GM18858 (cell line): ENCODE data around the gene KMT2C.

Source experiments
- ATAC-seq: cut with Tn5 transposase; IDR thresholded peaks from one replicate; pipeline ENCODE4 v1.9.1; 2021; ENCODE audit not compliant: unreplicated experiment

The KMT2C gene

DNA sequence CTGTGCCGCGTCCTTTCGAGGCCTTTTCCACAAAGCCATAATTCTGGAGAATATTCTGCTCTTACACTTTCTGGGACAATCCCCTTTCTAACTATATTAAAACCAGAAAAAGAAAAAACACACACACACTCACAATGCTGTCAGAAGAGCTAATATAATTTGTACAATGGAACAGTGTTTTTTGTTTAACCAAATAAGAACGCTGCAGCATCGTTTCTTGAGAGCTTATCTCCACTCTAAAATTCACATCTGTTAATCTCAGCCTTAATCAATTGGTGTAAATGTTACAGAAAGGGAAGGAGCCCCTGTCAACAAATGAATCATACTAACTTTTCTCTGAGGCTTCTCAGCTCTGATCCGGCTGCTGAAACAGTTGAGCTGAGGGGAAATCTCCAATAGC, 286.4 kb downstream of the KMT2C start:
- no peak for ATAC-seq

DNA sequence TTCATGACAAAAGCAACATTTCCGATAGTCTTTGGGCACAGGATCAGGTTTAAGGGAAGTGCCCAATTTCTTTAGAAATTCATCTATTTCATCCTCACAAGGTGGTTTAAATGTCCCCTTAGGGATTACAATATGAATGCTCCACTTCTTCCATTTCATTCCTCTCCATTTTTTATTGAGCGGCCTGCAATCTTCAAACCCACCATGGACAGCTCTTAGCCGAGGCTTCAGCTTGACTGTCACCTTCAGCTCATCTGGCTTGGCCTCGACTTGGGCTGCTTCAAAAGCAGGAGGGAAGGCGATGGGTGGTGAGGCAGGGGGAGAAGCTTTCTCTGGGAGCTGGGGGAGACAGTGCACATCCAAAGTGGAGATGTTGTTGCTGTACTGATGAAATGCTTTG, 287.1 kb downstream of the KMT2C start:
- no peak for ATAC-seq

DNA sequence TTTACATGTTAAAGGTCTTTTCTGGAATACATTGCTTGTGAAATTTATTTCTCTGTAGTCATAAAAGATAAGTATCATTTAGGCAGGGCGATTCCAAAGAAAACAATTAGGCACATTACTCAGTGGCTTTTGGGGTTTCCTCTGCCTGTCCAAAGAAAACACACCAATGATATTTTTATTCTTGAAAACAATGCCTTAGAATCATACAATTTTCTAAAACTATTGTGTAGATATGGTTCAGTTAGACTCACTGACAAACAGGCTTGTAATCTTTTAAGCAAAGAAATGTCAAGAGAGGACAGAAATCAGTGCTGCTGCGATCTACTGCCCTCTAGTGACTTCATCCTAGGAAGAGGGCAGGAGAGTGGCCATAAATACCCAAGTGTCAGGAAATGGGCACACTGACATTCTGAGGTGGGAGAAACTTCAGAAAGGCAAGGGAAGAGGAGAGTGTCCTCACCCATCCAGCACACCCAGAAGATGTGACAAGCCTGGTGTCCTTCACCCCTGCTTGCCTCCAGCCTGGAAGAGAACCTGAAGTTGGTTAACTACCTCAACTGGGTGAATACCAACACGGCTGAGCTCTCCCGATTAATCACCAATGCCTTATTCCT, 289.8 kb downstream of the KMT2C start:
- no peak for ATAC-seq

DNA sequence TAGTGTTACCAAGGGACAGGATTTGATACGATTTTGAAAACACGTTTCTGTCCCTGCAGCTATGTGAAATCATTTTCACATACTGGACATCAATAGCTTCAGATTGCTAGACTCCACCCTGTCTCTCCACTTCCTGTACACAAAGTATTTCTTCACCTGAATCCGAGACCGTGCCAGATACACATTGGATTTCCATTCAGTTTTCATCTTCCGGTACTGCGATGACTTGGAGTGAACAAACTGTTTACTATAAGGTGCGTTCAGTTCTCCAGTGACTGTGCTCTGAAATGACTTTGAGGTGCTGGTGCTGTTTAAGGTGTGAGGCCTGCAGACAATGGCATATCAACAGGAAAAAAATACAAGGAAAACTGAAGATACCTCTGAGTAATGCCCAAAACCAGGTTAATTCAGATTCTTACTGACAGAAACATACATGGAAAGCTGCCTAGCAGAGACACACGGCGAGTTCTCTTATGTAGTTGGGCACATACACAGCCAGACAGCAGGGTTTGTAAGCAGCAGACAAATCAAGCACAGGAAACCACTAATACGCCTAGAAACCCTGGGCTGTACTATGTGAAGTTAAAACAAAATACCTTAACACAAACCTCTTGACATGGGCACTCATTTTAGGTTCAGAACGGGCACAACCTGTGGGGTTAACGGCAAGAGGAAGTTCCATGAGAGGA, 291.1 kb downstream of the KMT2C start:
- no peak for ATAC-seq

DNA sequence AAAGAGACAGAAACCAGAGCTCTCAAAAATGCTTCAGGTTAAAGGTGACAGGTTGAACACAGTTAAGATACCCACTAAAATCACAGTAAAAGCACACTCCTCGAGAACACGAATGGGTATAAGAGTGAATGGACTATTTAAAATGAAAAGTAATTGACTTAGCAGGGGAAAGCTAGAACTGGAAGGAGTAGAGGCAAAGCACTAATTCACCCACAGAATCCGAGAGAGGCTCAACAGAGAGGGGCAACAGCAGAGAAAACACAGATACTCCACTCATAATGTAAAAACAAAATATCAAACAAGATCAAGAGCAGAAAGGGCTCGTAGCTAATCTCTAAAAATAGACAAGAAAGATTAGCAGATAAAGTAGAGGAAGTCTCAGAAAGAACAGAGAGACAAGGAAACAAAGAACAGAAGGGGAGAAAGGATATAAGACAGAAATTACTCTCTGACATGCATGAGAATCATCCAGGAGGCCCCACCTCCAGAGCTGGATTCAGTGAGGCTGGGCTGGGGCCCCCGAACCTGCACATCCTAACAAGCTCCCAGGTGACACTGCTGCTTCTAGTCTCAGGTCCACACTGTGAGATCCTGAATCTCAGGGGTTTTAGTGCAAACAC, 292.7 kb downstream of the KMT2C start:
- ATAC-seq: no peak

DNA sequence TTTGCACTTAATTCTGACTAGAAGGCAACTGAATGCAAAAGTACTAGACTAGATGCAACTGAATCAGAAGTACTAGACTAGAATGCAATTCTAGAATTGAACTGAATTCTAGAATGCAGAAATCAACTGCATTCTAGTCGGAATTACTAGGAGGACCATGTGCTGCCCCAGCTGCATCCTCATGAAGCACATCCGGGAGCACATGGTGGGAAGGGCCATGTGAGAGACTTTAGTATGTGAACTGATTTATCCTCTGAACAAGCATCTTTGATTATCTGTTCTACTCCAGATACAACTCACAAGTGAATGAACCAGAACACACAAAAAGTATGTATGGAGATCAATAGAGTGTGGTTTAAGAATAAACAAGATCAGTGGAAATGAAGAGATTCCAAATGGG, 295.2 kb downstream of the KMT2C start:
- ATAC-seq: no peak

DNA sequence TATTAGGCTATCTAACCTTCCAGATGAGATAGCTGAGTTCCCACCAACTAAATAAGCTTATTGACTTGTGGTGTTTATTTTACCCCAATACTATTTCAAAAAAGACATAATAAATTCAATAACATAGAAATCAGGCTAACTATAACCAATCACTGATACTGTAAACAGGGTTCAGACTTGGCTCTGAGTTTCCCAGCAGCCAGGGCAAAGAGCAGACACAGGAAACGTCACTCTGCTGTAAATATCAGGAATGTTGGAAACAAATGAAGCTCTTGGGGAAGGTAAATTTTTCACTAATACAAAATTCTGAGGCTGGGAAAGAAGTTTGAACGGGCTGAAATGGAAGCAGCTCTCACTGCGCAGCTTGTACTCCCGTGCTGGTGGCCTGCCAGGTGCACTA, 295.7 kb downstream of the KMT2C start:
- no peak for ATAC-seq

DNA sequence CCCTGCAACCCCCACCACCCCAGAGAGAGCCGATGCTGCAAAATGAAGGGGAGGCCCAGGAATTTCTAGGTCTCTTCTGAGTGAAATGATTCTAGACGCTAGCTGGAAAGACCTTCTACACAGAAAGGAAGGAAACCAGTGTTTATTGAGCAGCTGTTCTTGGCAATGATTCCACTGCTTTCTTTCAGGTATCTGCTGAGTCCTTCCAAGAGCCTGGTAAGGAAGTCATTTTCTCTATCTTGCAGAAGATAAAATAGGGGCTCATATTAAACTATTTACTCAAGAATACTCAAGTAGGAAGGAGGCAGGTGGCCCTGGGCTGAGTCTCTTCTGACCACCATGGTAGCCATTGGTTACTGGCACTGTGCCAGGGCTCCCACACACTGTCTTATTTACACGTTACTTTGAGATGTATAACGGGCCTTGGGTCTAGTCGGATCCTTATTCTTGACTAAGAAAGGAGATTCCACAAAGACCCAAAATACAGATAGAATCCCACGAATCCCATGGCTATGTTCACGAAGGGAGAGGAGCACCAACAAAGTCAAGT, 298.3 kb downstream of the KMT2C start:
- ATAC-seq: no peak

DNA sequence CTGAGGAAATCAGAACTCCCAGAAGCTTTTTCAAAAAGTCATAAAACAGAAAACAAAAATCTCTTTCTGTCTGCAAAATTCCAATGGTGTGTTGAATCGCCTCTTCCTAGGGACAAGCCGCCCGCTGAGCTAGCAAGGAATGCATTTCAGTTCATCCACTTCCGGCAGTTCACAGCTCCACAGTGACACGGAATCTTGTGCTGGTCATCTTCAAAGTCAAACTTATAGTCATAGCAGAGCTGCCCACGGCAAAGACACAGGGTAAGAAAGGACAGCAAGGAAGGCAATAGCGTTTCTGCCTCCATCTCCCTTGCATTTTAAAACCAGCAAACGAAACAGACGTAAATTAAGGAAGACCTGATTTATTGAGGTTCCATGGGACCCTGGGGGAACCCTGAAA, 299.1 kb downstream of the KMT2C start:
- no peak for ATAC-seq

DNA sequence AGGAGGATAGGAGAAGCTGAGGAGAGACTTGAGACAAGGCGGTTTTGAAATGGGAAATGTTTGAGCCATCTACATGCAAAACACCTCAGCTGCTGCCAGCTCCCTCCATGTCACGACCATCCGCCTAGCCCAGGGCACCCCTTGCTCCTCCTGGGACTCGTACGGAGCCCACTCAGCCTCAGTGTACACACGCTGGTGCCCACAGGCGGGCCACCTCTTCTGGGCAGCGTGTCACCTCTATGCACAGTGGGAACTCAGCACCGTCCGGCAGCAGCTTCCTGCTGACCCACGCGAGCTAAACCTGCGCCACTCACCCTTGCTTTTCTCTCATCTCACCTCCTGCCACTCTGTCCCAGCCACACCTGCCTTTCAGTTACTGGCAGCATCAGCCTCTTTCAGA, 302.0 kb downstream of the KMT2C start:
- ATAC-seq: no peak

DNA sequence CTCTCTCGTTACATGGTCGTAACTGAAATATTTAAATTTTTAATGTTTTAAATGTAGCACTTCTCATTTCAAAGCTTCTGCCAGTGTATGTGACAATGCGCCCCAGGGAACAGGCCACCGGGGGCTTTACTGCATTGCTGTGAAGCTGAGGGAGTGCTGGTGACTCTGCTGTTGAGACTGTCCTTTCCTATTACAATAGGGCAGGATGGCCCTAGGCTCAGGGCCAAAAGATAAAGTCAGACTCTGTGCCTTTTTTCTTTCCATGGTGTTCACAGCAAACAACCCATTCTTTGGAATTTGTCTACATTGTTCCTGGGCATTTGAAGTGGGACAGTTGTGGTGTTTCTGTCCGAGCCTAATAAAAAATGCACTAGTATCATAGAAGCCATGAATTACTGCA, 303.0 kb downstream of the KMT2C start:
- ATAC-seq: no peak

DNA sequence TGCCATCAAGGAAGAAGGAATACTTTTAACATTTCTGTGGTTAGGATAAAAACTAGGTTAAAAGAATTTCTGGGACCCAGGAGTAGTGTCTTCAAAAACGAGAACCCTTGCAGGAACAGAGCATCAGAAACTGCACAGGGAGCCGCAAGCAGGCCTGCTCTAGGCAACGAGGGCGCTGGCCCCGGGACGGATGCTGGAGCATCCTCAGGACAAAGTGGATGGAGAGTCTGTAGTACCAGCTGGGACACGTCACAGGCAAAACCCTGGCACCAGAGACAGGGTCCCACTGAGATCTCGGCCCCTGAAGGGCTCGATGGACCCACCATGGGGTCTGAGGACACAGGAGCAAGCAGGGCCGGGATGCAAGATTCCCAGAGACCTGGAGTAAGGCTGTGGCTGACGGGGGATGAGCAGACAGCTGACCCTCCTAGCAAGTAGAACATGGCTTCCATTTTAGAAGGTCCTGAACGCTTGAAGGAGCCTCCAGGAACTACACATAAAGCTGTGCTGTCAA, 303.8 kb downstream of the KMT2C start:
- ATAC-seq: no peak

DNA sequence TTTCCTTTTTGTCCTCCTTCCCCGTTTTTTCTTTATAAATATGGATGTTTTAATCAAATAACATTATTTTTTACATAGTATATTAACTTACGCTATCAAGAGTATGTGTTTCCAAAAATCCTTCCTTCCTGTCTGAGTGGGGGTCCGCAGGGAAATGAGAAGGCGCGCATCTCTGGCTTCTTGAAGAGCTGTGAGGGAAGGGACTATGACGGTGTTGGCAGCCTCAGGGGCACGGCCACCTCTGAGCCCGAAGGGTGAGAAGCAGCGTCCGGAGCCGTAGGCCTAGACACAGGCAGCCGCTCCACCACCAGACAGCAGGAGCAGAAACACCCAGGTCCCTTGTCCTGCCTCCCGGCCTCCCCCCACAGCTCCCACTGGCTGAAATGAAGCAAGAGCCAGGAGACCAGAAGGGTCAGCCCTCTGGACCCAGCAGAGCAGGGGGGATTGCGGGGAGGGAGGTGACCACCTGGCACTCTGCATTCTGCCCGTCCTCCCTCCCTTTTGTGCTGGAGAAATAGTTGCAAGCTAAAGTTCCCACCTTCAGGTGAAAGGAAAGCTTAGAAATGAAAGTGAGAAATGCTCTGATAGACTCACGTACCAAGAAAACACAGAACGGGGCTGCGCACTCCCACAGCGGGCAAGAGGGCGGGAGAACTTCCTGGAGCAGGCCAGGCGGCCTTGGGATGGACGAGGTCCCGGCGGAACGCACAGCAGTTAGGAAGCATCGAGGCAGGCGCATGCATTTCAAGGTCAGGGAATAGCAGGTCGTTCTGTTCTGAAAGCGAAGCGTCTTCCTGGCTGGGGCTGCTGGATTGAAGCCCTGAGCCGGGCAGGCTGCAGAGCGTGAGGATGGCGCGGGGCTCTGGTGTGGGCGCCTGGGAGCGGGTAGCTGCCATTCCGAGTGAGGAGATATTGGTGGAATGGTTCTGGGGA, 304.9 kb downstream of the KMT2C start:
- ATAC-seq: no peak

DNA sequence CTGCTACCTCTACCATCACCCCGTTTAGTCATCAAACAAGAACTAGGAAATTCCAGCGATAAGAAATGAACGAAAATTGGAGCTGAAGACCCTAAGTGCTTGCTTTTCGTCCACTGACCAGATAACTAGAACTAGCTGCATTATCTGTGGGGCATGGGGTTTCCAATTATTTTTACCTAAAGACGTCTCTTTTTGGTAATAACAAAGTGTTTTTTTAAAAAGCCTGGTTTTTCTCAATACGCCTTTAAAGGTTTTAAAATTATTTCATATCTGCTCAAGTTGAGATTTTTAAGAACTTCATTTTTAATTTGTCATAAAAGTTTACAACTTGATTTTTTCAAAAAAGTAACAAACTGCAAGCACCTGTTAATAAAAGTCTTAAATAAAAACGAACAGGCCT, 306.1 kb downstream of the KMT2C start:
- ATAC-seq: no peak

DNA sequence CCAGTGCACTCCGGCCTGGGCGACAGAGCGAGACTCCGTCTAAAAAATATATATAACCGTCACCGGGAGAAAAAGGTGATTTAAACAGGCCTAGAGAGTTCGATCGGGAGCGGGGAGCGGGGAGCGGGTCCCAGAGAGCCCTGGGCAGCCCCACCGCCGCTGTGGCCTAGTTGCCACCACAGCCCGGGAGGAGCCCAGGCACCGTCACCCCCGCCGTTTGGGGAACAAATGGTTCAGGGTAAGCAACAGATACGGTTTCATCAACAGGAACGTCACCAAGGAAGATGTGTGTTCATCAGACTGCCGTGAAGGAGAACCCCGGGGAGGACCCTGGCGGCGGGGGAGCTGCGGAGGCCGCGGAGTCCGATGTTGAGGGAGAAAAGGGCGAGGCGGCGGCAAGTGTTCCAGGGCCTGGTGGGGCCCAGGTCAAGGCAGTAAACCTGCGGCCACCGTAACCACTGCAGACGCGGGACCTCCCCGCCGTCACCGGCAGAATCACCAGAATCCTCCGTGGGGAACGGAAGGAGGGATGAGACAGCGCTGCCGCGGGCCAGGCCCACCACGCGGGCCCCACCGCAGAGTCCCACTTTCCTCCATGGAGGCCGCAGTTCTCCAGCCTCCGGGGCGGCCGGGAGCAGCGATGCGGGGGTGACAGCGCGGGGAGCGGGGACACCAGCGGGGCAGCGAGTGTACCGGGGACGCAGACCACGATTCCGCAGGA, 306.9 kb downstream of the KMT2C start:
- ATAC-seq: no peak

DNA sequence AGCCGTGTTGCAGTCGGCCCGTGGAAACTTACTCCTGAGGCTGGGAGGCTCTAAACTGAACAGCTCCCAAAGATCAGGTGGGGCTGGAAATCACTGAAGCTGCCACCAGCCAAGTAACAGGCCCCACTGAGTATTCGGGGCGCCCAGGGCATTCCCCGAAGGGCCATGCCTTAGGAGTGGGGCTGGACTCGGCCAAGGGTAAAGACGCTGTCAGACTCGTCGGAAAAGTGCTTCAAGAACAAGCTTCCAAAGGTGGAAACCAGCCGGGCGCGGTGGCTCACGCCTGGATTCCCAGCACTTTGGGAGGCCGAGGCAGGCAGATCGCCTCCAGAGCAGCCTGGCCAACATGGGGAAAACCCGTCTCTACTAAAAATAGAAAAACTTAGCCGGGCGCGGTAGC, 307.6 kb downstream of the KMT2C start:
- ATAC-seq: no peak

DNA sequence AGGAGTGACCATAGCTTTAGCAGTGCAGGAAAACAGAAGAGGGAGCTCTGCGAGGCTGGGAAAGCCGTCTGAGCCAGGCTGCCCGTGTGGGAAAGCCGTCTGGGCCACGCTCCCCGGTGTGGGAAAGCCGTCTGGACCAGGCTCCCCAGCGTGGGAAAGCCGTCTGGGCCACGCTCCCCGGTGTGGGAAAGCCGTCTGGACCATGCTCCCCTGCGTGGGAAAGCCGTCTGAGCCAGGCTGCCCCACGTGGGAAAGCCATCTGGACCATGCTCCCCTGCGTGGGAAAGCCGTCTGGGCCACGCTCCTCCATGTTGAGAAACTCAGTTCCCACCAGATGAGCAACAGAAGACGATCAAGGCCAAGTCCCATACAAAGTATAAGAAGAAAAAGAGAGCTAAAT, 308.6 kb downstream of the KMT2C start:
- no peak for ATAC-seq

DNA sequence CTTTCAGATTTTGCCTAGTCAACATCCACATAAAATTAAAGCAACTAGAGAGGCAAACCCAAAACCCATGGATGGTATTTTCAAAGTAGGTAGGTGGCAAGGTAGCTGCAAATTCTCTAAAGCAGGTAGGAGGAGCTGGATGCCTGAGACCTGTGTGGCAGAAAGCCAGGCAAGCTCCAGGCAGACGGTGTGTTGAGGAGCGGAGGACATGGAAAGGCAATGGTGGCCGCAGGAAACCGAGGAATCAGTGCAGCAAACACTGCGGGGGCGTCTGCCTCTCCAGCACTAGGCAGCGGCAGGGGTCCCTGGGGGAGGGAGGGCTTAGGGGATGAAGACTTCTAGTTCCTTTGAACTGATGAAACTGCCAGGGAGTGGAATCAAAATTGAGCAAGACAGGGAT, 309.1 kb downstream of the KMT2C start:
- ATAC-seq: no peak

DNA sequence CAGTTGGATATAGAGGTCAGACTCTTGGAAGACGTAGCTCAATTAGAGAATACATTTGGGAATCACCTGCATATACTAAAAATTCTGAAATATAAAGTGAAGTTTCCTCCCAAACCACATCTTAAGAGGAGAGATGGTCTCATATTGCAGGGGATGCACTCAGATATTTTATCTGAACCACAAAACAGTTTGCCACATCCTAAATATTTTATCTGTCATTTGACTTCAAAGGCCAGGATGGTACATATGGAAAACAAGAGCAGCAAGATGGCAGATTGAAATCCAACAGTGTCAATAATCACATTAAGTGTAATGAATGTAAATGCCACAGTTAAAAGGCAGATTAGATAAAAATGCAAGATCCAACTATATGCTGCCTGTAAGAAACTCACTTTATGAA, 313.3 kb downstream of the KMT2C start:
- no peak for ATAC-seq

DNA sequence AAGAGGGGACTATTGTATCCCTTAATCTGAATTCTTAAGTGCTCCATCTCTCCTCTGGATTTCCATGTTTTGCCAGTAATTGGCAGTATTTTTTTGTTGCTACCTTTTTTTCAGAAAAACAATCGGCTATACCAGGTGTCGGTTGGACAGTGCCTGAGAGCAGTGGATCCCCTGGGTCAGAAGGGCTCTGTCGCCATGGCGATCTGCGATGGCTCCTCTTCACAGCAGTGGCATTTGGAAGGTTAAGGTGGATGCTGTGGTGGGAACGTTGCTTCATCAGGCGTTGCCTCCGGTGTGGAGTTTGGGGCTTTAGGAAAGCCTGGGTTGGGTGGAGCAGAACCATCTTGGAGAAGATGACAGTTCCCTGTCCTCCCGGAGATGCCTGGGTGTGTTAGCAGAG, 314.4 kb downstream of the KMT2C start:
- no peak for ATAC-seq
